Aorta (tissue), 5 donors: ENCODE results near the gene CXorf58. TPM values are rescaled to one million over a fixed set of nuclear protein-coding genes. Genes with fewer than 3 reads are reported as not detected.

Source experiments
- ATAC-seq: fragments of 200-7000 bp; cut with Tn5 transposase; one replicate; pipeline ENCODE4 v1.9.1; 2022; ENCODE audit warnings: moderate library complexity; ENCODE audit not compliant: low FRiP score
- DNase-seq, 2 donors: peaks; one replicate each; pipeline ENCODE4 v3.0.0-alpha.2; 2020
- H3K27ac ChIP-seq, 2 donors: one replicate each; pipeline ENCODE4 v1.5.1; 2013; ENCODE audit warnings: low read length in 2 of 2, mild to moderate bottlenecking in 2 of 2, moderate library complexity in 2 of 2, control low read depth in 1 of 2, inconsistent platforms in 1 of 2, low read depth in 1 of 2
- H3K27me3 ChIP-seq, 2 donors: one replicate each; pipeline ENCODE4 v1.6.1; 2013; ENCODE audit warnings: control low read depth in 1 of 2, low read length in 1 of 2, mild to moderate bottlenecking in 1 of 2, moderate library complexity in 1 of 2; ENCODE audit not compliant: insufficient read depth in 2 of 2, control insufficient read depth in 1 of 2
- H3K36me3 ChIP-seq, 2 donors: one replicate each; pipeline ENCODE4 v1.6.1; 2013; ENCODE audit warnings: control low read depth in 1 of 2, low read length in 1 of 2, mild to moderate bottlenecking in 1 of 2; ENCODE audit not compliant: insufficient read depth in 2 of 2, control insufficient read depth in 1 of 2
- H3K4me1 ChIP-seq, 2 donors: one replicate each; pipeline ENCODE4 v1.6.1; 2013; ENCODE audit warnings: low read length in 2 of 2, control low read depth in 1 of 2, mild to moderate bottlenecking in 1 of 2, moderate library complexity in 1 of 2; ENCODE audit not compliant: insufficient read depth in 2 of 2, control insufficient read depth in 1 of 2
- H3K4me3 ChIP-seq, 2 donors: one replicate each; pipeline ENCODE4 v1.5.1; 2013; ENCODE audit warnings: low read length in 2 of 2, control low read depth in 1 of 2, mild to moderate bottlenecking in 1 of 2
- H3K9me3 ChIP-seq: one replicate; pipeline ENCODE4 v1.6.1; 2013; ENCODE audit warnings: mild to moderate bottlenecking, low read length; ENCODE audit not compliant: control insufficient read depth
- WGBS, 2 donors: extraction: QIAGEN DNeasy Blood & Tissue Kit; methylation state at CpG; one replicate each; pipeline ENCODE4 v1.1.7; 2013; 5-methylcytosine and 5-hydroxymethylcytosine counted together
- intact Hi-C, 2 donors: fragments of 100-400 bp; cut with DNase I; formaldehyde crosslinking; loops; one replicate each; pipeline versions ENCODE4 v1.14.2 to v1.15.0; 2022
- polyA plus RNA-seq, 2 donors: library from polyadenylated mRNA; stranded (reverse); fragments of 200-250 nt; gene quantifications; one replicate each; pipeline ENCODE4 v1.2.3, GENCODE V29; 2013
- total RNA-seq, 2 donors: library from RNA; stranded (reverse); fragmentation: NEBNext Ultra II Directional; extraction: Animal tissue kit (Norgen Biotek cat#: 25700); gene quantifications; one replicate each; pipeline ENCODE4 v1.2.1, GENCODE V29; 2021
- donor health status: healthy with polysubstance abuse.
- donor health status: Bipolar disorder and iron deficiency.
- donor health status: DM: no; HTN: no; CAD: no.
- donor health status: DM: no; HTN: no; CAD: no.
- donor health status: DM: yes; HTN: yes; CAD: no.

The CXorf58 gene
- total and polyA plus RNA-seq, 4 donors = not detected

GRCh38 chrX:23904096-23904495 lies 3.7 kb upstream of the CXorf58 start:
- no peaks in the 10 kb centered on the region for H3K9me3 ChIP-seq
- DNase-seq (no peak), ATAC-seq (no peak)
- 55 to 69% methylated on average over 2 of the region's 2 CpGs for WGBS, 2 donors
- no peaks in the 10 kb centered on the region for H3K4me1 ChIP-seq
- no peaks in the 10 kb centered on the region for H3K27me3 ChIP-seq
- no peak overlapping the region for H3K27ac ChIP-seq
- no peak overlapping the region for H3K4me3 ChIP-seq
- H3K36me3 ChIP-seq = no peaks in the 10 kb centered on the region
- intact Hi-C loops = loop anchor here (5.0 to 10.0 kb wide), 4 partner anchors 121 to 207 kb away; partner anchors contain the start of genes ACOT9 (in 1 of the 2) and KLHL15 (in 1 of the 2)

- Histone ChIP-seq H3K4me1 (no peaks in the 10 kb centered on the region), H3K4me3 (peak overlapping the region; percentile 2 to 53), H3K36me3 (no peaks in the 10 kb centered on the region), H3K27me3 (no peaks in the 10 kb centered on the region), H3K9me3 (no peaks in the 10 kb centered on the region), H3K27ac (no peak overlapping the region)
- no peak for ATAC-seq
- WGBS, 2 donors = 2 to 33% methylated on average over 12 of the region's 12 CpGs
- intact Hi-C loops = loop anchor here in 1 of 2 donors (10.0 kb wide), 2 partner anchors 118 to 152 kb away; partner anchors contain the start of gene KLHL15
- no peak for DNase-seq
Measured at GRCh38 chrX:23907111-23907497, 702 bp upstream of the CXorf58 start.

GRCh38 chrX:23908219-23909004 lies 606 bp downstream of the CXorf58 start:
- no peaks in the 10 kb centered on the region for H3K4me1 ChIP-seq
- intact Hi-C loops = loop anchor here (2.0 to 10.0 kb wide), 3 partner anchors 116 to 154 kb away; partner anchors contain the start of gene KLHL15 (in 1 of the 2)
- no peaks in the 10 kb centered on the region for H3K9me3 ChIP-seq
- WGBS, 2 donors = 21 to 39% methylated on average over 13 of the region's 13 CpGs
- H3K27me3 ChIP-seq = no peaks in the 10 kb centered on the region
- no peaks in the 10 kb centered on the region for H3K36me3 ChIP-seq
- peak overlapping the region; percentile 44 to 49 for H3K27ac ChIP-seq
- DNase-seq = no peak
- no peak for ATAC-seq
- no peak overlapping the region for H3K4me3 ChIP-seq

- Histone ChIP-seq H3K9me3 (no peaks in the 10 kb centered on the region), H3K4me1 (no peaks in the 10 kb centered on the region), H3K36me3 (no peaks in the 10 kb centered on the region), H3K27ac (no peak overlapping the region), H3K27me3 (no peaks in the 10 kb centered on the region), H3K4me3 (no peak overlapping the region)
- 64 to 75% methylated on average over 5 of the region's 5 CpGs for whole genome bisulfite sequencing, 2 donors
- no peak for ATAC-seq
- no peak for DNase-seq
- intact Hi-C loops = no loop called here
Measured at GRCh38 chrX:23911126-23911835, 3.5 kb downstream of the CXorf58 start.

GRCh38 chrX:23919148-23919547 lies 11.3 kb downstream of the CXorf58 start:
- no peaks in the 10 kb centered on the region for H3K9me3 ChIP-seq
- no peak overlapping the region for H3K4me3 ChIP-seq
- H3K36me3 ChIP-seq = no peaks in the 10 kb centered on the region
- intact Hi-C loops = no loop called here
- WGBS, 2 donors = 61 to 79% methylated on average over 1 of the region's 1 CpG
- H3K4me1 ChIP-seq = no peaks in the 10 kb centered on the region
- no peak overlapping the region for H3K27ac ChIP-seq
- no peak for ATAC-seq
- no peaks in the 10 kb centered on the region for H3K27me3 ChIP-seq
- DNase-seq = no peak

GRCh38 chrX:23919706-23920320 lies 12.0 kb downstream of the CXorf58 start:
- H3K27me3 ChIP-seq = no peaks in the 10 kb centered on the region
- no peak overlapping the region for H3K4me3 ChIP-seq
- H3K27ac ChIP-seq = no peak overlapping the region
- no peak for ATAC-seq
- H3K36me3 ChIP-seq = no peaks in the 10 kb centered on the region
- intact Hi-C loops = no loop called here
- no peaks in the 10 kb centered on the region for H3K4me1 ChIP-seq
- H3K9me3 ChIP-seq = no peaks in the 10 kb centered on the region
- WGBS, 2 donors = 55 to 62% methylated on average over 9 of the region's 9 CpGs
- no peak for DNase-seq

- Histone ChIP-seq H3K4me3 (no peak overlapping the region), H3K4me1 (no peaks in the 10 kb centered on the region), H3K36me3 (no peaks in the 10 kb centered on the region), H3K27me3 (no peaks in the 10 kb centered on the region), H3K9me3 (no peaks in the 10 kb centered on the region), H3K27ac (no peak overlapping the region)
- no peak for DNase-seq
- WGBS, 2 donors = 75 to 97% methylated on average over 4 of the region's 4 CpGs
- intact Hi-C loops = no loop called here
- no peak for ATAC-seq
Measured at GRCh38 chrX:23926015-23926414, 18.2 kb downstream of the CXorf58 start.

GRCh38 chrX:23930894-23931604 lies 23.2 kb downstream of the CXorf58 start:
- no peaks in the 10 kb centered on the region for H3K4me1 ChIP-seq
- H3K9me3 ChIP-seq = no peaks in the 10 kb centered on the region
- 47 to 48% methylated on average over 2 of the region's 2 CpGs for WGBS, 2 donors
- no peak overlapping the region for H3K4me3 ChIP-seq
- H3K36me3 ChIP-seq = no peaks in the 10 kb centered on the region
- ATAC-seq (no peak), DNase-seq (no peak)
- H3K27ac ChIP-seq = no peak overlapping the region
- intact Hi-C loops = no loop called here
- H3K27me3 ChIP-seq = no peaks in the 10 kb centered on the region
